H1 (cell line): ENCODE data around the gene UVRAG. TPM values are rescaled to one million over a fixed set of nuclear protein-coding genes. Genes with fewer than 3 reads are reported as not detected.

ENCODE experiments used
- CTCF ChIA-PET: fragments of 300-600 bp; sonication (Branson Sonifier 250); formaldehyde crosslinking; loops from one replicate; lab custom pipeline; 2021; ENCODE audit not compliant: partially characterized antibody; lab: Charles Lee
- POLR2A ChIA-PET: fragments of 300-600 bp; sonication (Branson Sonifier 250); formaldehyde crosslinking; loops from one replicate; lab custom pipeline; 2021; ENCODE audit warnings: inconsistent platforms; ENCODE audit not compliant: partially characterized antibody; lab: Charles Lee
- DNase-seq, 2 experiments: peaks; one replicate each; pipeline versions ENCODE4 v3.0.0 to v3.0.0-alpha.2; 2010 to 2022; ENCODE audit warnings: low spot score in 2 of 2, low read depth in 1 of 2, mixed read lengths in 1 of 2
- FAIRE-seq: peaks from 2 replicates; lab custom pipeline; 2011; peaks lifted over from hg19 to GRCh38; lab: Jason Lieb, UNC
- H2AFZ ChIP-seq: 2 replicates; pipeline ENCODE4 v1.8.1; 2012; ENCODE audit warnings: low read length, inconsistent platforms
- H2AK5ac ChIP-seq: 2 replicates; pipeline ENCODE4 v1.6.1; 2013; ENCODE audit warnings: low read depth, low read length
- H2BK120ac ChIP-seq: replicated peaks from 2 replicates; pipeline ENCODE3; 2013; ENCODE audit warnings: low read depth, low read length, inconsistent platforms
- H2BK12ac ChIP-seq: 2 replicates; pipeline ENCODE4 v1.6.1; 2013; ENCODE audit warnings: low read depth, low read length
- H2BK15ac ChIP-seq: 2 replicates; pipeline ENCODE4 v1.6.1; 2013; ENCODE audit warnings: low read length
- H2BK20ac ChIP-seq: 2 replicates; pipeline ENCODE4 v1.6.1; 2013; ENCODE audit warnings: low read length
- H2BK5ac ChIP-seq: 2 replicates; pipeline ENCODE4 v1.6.1; 2013; ENCODE audit warnings: low read depth, low read length
- H3K14ac ChIP-seq: 2 replicates; pipeline ENCODE4 v1.6.1; 2013; ENCODE audit warnings: inconsistent platforms; ENCODE audit not compliant: insufficient read length
- H3K18ac ChIP-seq: 2 replicates; pipeline ENCODE4 v1.6.1; 2013; ENCODE audit warnings: low read length; ENCODE audit errors: extremely low read depth
- H3K23ac ChIP-seq: 2 replicates; pipeline ENCODE4 v1.6.1; 2013; ENCODE audit warnings: inconsistent platforms; ENCODE audit not compliant: insufficient read length
- H3K23me2 ChIP-seq: 2 replicates; pipeline ENCODE4 v1.6.1; 2013; ENCODE audit warnings: low read depth, low read length
- H3K27ac ChIP-seq: 2 replicates; pipeline ENCODE4 v1.6.1; 2011; ENCODE audit warnings: low read depth, low read length, inconsistent platforms
- H3K27me3 ChIP-seq, 4 experiments: replicated peaks in 1 of 4; 1 replicate in 1 of 4; 2 replicates in 3 of 4; pipeline versions ENCODE4 v1.6.1 to v1.8.1; 2011 to 2013; ENCODE audit warnings: low read length in 3 of 4, mild to moderate bottlenecking in 3 of 4, inconsistent platforms in 2 of 4, mixed read lengths in 2 of 4, moderate library complexity in 1 of 4; ENCODE audit not compliant: control insufficient read depth in 3 of 4, insufficient read depth in 3 of 4; ENCODE audit errors: extremely low read depth in 1 of 4
- H3K36me3 ChIP-seq, 4 experiments: 2 replicates each; pipeline versions ENCODE4 v1.6.1 to v1.8.1; 2011 to 2013; ENCODE audit warnings: mild to moderate bottlenecking in 4 of 4, low read length in 3 of 4, moderate library complexity in 2 of 4, control low read depth in 1 of 4, inconsistent platforms in 1 of 4; ENCODE audit not compliant: insufficient read depth in 4 of 4, control insufficient read depth in 2 of 4
- H3K4ac ChIP-seq: replicated peaks from 2 replicates; pipeline ENCODE3; 2013; ENCODE audit warnings: low read length, low read depth, mixed read lengths, inconsistent platforms; ENCODE audit not compliant: insufficient read length
- H3K4me1 ChIP-seq, 4 experiments: replicated peaks in 1 of 4; 1 replicate in 1 of 4; 2 replicates in 3 of 4; pipeline versions ENCODE4 v1.6.1 to v1.8.1; 2011 to 2013; ENCODE audit warnings: low read length in 3 of 4, inconsistent platforms in 2 of 4, mixed read lengths in 1 of 4; ENCODE audit not compliant: insufficient read depth in 4 of 4, control insufficient read depth in 3 of 4
- H3K4me2 ChIP-seq, 2 experiments: 2 replicates each; pipeline versions ENCODE4 v1.6.1 to v1.8.1; 2011 to 2013; ENCODE audit warnings: low read depth in 2 of 2, low read length in 2 of 2, control low read depth in 1 of 2, inconsistent platforms in 1 of 2, mild to moderate bottlenecking in 1 of 2; ENCODE audit not compliant: insufficient read depth in 1 of 2
- H3K4me3 ChIP-seq, 4 experiments: fragments of 200-600, 300-600 bp in 1 of 4; sonication (generic), shearing (Covaris generic), sonication (Bioruptor Twin) in 1 of 4; 2 replicates each; pipeline versions ENCODE4 v1.5.1 to v1.8.1; 2011 to 2016; ENCODE audit warnings: low read length in 4 of 4, low read depth in 3 of 4, control low read depth in 2 of 4, inconsistent platforms in 2 of 4, mild to moderate bottlenecking in 2 of 4, mixed read lengths in 1 of 4, moderate library complexity in 1 of 4; ENCODE audit not compliant: insufficient read depth in 2 of 4; ENCODE audit errors: extremely low read depth in 1 of 4
- H3K56ac ChIP-seq: replicated peaks from 2 replicates; pipeline ENCODE3; 2013; ENCODE audit warnings: low read depth, mild to moderate bottlenecking, mixed read lengths, low read length, inconsistent platforms; ENCODE audit not compliant: insufficient read length
- H3K79me1 ChIP-seq: 2 replicates; pipeline ENCODE4 v1.6.1; 2013; ENCODE audit warnings: low read depth, low read length, control low read depth
- H3K79me2 ChIP-seq, 2 experiments: 2 replicates each; pipeline versions ENCODE4 v1.6.1 to v1.8.1; 2012 to 2013; ENCODE audit warnings: low read length in 2 of 2, mild to moderate bottlenecking in 2 of 2, inconsistent platforms in 1 of 2; ENCODE audit not compliant: insufficient read depth in 2 of 2, control insufficient read depth in 1 of 2
- H3K9ac ChIP-seq, 4 experiments: replicated peaks in 1 of 4; 1 replicate in 1 of 4; 2 replicates in 3 of 4; pipeline versions ENCODE4 v1.6.1 to v1.8.1; 2011 to 2013; ENCODE audit warnings: low read depth in 3 of 4, low read length in 3 of 4, control low read depth in 2 of 4, mild to moderate bottlenecking in 2 of 4, moderate library complexity in 2 of 4, inconsistent platforms in 1 of 4; ENCODE audit errors: extremely low read depth in 1 of 4
- H3K9me3 ChIP-seq, 2 experiments: 2 replicates each; pipeline versions ENCODE4 v1.6.1 to v1.8.1; 2012 to 2013; ENCODE audit warnings: mild to moderate bottlenecking in 2 of 2, moderate library complexity in 2 of 2, control low read depth in 1 of 2, inconsistent platforms in 1 of 2, low read depth in 1 of 2, low read length in 1 of 2, mixed read lengths in 1 of 2; ENCODE audit not compliant: insufficient read depth in 2 of 2
- H4K20me1 ChIP-seq, 2 experiments: replicated peaks in 1 of 2; 2 replicates each; pipeline versions ENCODE3 to v1.8.1; 2011 to 2013; ENCODE audit warnings: inconsistent platforms in 2 of 2, low read length in 2 of 2, mild to moderate bottlenecking in 1 of 2; ENCODE audit not compliant: insufficient read depth in 2 of 2, control insufficient read depth in 1 of 2
- H4K5ac ChIP-seq: 2 replicates; pipeline ENCODE4 v1.6.1; 2013; ENCODE audit warnings: low read length, low read depth, mixed read lengths, inconsistent platforms; ENCODE audit not compliant: insufficient read length
- H4K8ac ChIP-seq: 2 replicates; pipeline ENCODE4 v1.8.0; 2013; ENCODE audit warnings: mild to moderate bottlenecking, moderate library complexity, low read length, inconsistent platforms; ENCODE audit not compliant: insufficient read depth; ENCODE audit errors: extremely low read depth
- H4K91ac ChIP-seq: replicated peaks from 2 replicates; pipeline ENCODE3; 2013; ENCODE audit warnings: low read length, mixed read lengths, inconsistent platforms; ENCODE audit not compliant: insufficient read length
- KDM1A ChIP-seq: fragments of 200-600, 300-600 bp; sonication (generic); IDR thresholded peaks from 2 replicates; pipeline ENCODE4 v1.7.1; 2016; ENCODE audit warnings: mild to moderate bottlenecking, low read length, borderline replicate concordance
- WGBS, 2 experiments: shearing (Covaris generic) in 1 of 2; methylation state at CpG; one replicate each; pipeline versions ENCODE4 v1.1.6 to v1.1.7; 2013 to 2015; ENCODE audit warnings: low lambda C conversion rate in 2 of 2, mixed read lengths in 2 of 2, inconsistent platforms in 1 of 2, low coverage in 1 of 2, missing lambda C conversion rate in 1 of 2; ENCODE audit not compliant: insufficient replicate concordance in 2 of 2, insufficient coverage in 1 of 2, insufficient read length in 1 of 2; ENCODE audit errors: extremely low coverage in 1 of 2, missing lambda C conversion rate in 1 of 2; 5-methylcytosine and 5-hydroxymethylcytosine counted together
- polyA plus RNA-seq, 7 experiments: library from polyadenylated mRNA; depleted of rRNA in 3 of 7; stranded (reverse) in 5 of 7; unstranded in 2 of 7; fragments of >200 nt in 5 of 7; fragments of 200-250 nt in 2 of 7; gene quantifications; 1 replicate in 5 of 7; 2 replicates in 1 of 7; 4 replicates in 1 of 7; pipeline versions ENCODE4 v1.2.1 to v1.2.3, GENCODE V29; 2011 to 2013; ENCODE audit warnings: missing spikeins in 2 of 7, mixed read lengths in 2 of 7
- total RNA-seq: library from RNA; stranded (reverse); fragmentation: NEBNext Ultra II Directional; extraction: Animal tissue kit (Norgen Biotek cat#: 25700); gene quantifications from 2 replicates; pipeline ENCODE4 v1.2.1, GENCODE V29; 2021

UVRAG gene
- total and polyA plus RNA-seq, 2 of the 8 experiments (the other 6 are each of a cell fraction or from before 2014, with no cell fraction given): 5.5 to 14.7 TPM

DNA sequence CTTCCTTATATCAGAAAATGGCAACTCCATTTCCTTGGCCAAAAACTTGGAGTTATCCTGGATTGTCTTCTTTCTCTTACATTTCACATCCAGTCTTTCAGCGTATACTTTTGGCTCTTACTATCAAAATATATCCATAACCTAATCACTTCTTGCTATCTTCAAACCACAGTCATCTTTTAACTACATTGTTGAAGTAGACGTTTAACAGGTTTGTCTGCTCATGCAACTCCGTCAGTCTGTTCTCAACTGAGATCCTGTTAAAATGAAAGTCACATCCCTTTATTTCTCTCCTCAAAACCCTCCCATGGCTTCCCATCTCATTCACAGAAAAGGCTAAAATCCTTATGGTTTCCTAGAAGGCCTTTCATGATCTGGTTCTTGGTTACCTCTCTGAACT is 41.9 kb downstream of the UVRAG start:
- CTCF ChIA-PET: interaction anchor here (0.6 to 2.9 kb wide), 3 partner anchors 10 to 22 kb away, joined by 3 to 9 read pairs (median 3); no protein-coding TSS in a partner anchor
- no peaks in the 10 kb centered on the region for H3K9me3 ChIP-seq
- H3K79me1 ChIP-seq: no peaks in the 10 kb centered on the region
- H3K4me2 ChIP-seq: no peak overlapping the region
- H4K8ac ChIP-seq: no peak overlapping the region
- no peaks in the 10 kb centered on the region for H3K23me2 ChIP-seq
- no peaks in the 10 kb centered on the region; a peak in 1 of 7 replicates for H3K4me1 ChIP-seq
- H3K4ac ChIP-seq: no peak overlapping the region
- H3K27ac ChIP-seq: no peak overlapping the region
- no peak overlapping the region for H2BK120ac ChIP-seq
- H2BK15ac ChIP-seq: no peak overlapping the region
- TF ChIP-seq KDM1A: no peak
- TF ChIP-seq, all 59 proteins: peak for 0
- H2BK5ac ChIP-seq: no peak overlapping the region
- whole genome bisulfite sequencing, 2 experiments: 85% methylated on average over 3 of the region's 3 CpGs; no CpG with 5 or more reads in 1 of the 2 experiments
- DNase-seq (no peak), FAIRE-seq (no peak)
- no peak overlapping the region for H2AK5ac ChIP-seq
- H4K5ac ChIP-seq: no peak overlapping the region
- H3K4me3 ChIP-seq: no peak overlapping the region
- no peak overlapping the region for H2AFZ ChIP-seq
- no peak overlapping the region for H3K56ac ChIP-seq
- no peak overlapping the region for H2BK20ac ChIP-seq
- H2BK12ac ChIP-seq: no peak overlapping the region
- no peaks in the 10 kb centered on the region for H4K20me1 ChIP-seq
- H3K23ac ChIP-seq: no peak overlapping the region
- no peak overlapping the region for H3K9ac ChIP-seq
- H3K14ac ChIP-seq: no peak overlapping the region
- POLR2A ChIA-PET: interaction anchor here (0.5 kb wide), 1 partner anchor 27 kb away, joined by 3 read pairs; no protein-coding TSS in a partner anchor
- H3K36me3 ChIP-seq: no peaks in the 10 kb centered on the region; a peak in 2 of 8 replicates
- peaks cover 0 to 4% of the 10 kb centered on the region in 2 experiments; a peak in 1 of 4 replicates for H3K79me2 ChIP-seq
- no peaks in the 10 kb centered on the region for H3K27me3 ChIP-seq
- H4K91ac ChIP-seq: no peak overlapping the region
- H3K18ac ChIP-seq: no peak overlapping the region
